ENCODE measurements around the gene AJM1. TPM values are rescaled to one million over a fixed set of nuclear protein-coding genes. Genes with fewer than 3 reads are reported as not detected.

Gene AJM1
- total RNA-seq, 1 donor from 2014 or later: not detected

DNA sequence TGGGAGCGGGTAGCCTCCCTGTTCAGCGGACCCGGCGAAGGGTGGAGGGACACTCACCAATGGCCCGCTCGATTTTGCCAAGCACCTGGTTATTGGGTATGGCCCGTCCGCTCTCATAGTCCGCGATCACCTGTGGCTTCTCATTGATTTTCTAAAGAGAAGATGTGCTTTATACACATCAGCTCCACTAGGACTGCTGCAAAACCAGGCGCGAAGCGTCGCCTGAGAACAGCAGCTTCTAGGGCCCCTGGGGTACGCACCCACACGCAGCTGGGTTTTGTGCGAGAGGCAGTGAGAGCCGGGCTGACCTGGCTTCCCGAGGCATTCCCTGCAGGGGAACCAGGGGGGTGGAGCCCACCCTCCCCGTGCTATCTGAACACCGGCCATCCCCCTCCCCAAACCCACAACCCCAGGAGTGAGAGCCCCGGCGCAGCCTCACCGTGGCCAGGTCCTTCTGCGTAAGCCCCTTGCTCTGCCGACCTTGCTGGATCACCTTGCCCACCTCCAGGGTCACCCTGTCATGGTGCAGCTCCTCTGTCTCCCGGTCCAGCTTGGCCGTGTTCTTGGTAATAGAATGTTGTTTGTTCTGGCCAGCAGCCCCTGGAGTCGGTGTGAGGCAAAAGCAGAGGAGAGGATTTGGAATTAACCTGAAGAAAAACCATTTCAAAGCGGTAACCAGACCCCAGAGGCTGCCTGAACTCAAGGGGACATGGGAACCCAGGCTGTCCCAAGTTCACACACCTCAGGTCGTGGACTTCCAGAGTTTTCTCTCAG lies 20.8 kb downstream of the AJM1 start:
- Histone ChIP-seq H3K4me1 (peaks cover 10% of the 10 kb centered on the region), H2AFZ (replicated peaks) (no peak overlapping the region), H3K9me3 (ENCODE audit: low read depth) (peaks cover 7% of the 10 kb centered on the region), H3K4me3 (no peak overlapping the region), H3K79me2 (ENCODE audit: low read depth) (peaks cover 36% of the 10 kb centered on the region), H4K20me1 (ENCODE audit: low read depth) (peaks cover 35% of the 10 kb centered on the region), H3K4me2 (no peak overlapping the region), H3K27ac (no peak overlapping the region), H3K27me3 (no peaks in the 10 kb centered on the region), H3K9ac (no peak overlapping the region), H3K36me3 (no peaks in the 10 kb centered on the region), H3F3A (ENCODE audit: low read depth) (peaks cover 4% of the 10 kb centered on the region)
- no peak for TF ChIP-seq EZH2phosphoT487 (IDR thresholded peaks at IDR 0.05)
- no peak overlapping the region for H3K27ac Mint-ChIP-seq
- no peak overlapping the region for H3K4me3 Mint-ChIP-seq
- peaks cover 3% of the 10 kb centered on the region for H3K27me3 Mint-ChIP-seq (ENCODE audit: insufficient read depth, low read depth)
- H3K9me3 Mint-ChIP-seq: peaks cover 7% of the 10 kb centered on the region
- peaks cover 7% of the 10 kb centered on the region for H3K4me1 Mint-ChIP-seq
- DNase-seq (ENCODE audit: low spot score): no peak
- H3K36me3 Mint-ChIP-seq: peaks cover 17% of the 10 kb centered on the region

DNA sequence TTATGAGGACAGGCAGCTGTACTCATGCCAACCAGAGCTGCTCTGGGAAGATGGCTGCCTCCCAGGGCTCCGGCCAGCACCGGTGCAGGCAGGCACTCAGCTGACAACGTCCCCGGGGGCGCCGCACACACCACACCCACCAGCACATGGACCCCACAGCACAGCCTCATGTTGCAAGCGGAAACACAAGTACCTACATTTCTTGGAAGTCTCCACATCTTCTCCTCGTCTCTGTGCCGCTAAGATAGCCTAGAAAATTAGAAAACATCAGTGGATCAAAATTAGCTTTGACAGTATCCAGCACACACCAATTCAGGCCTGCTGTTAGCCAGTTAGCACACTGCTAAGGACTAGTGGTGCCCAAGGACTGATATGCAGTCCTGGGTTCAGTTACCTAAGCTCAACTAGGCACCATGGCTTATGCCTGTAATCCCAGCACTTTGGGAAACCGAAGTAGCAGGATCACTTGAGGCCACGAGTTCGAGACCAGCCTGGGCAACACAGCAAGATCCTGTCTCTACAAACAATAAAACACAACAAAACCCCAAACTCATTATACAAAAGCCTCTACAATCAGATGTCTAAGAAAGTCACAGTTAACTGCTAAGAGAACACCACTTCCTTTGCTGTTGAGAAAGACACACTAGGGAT lies 21.5 kb downstream of the AJM1 start:
- Histone ChIP-seq H3K4me3 (no peak overlapping the region), H3K4me1 (peaks cover 10% of the 10 kb centered on the region), H2AFZ (replicated peaks) (no peak overlapping the region), H4K20me1 (ENCODE audit: low read depth) (peaks cover 35% of the 10 kb centered on the region), H3K27ac (no peak overlapping the region), H3K79me2 (ENCODE audit: low read depth) (peaks cover 36% of the 10 kb centered on the region), H3K4me2 (no peak overlapping the region), H3K9me3 (ENCODE audit: low read depth) (peaks cover 7% of the 10 kb centered on the region), H3K27me3 (no peaks in the 10 kb centered on the region), H3F3A (ENCODE audit: low read depth) (peaks cover 4% of the 10 kb centered on the region), H3K36me3 (no peaks in the 10 kb centered on the region), H3K9ac (no peak overlapping the region)
- H3K27me3 Mint-ChIP-seq (ENCODE audit: insufficient read depth, low read depth): peaks cover 3% of the 10 kb centered on the region
- no peak overlapping the region for H3K27ac Mint-ChIP-seq
- peaks cover 7% of the 10 kb centered on the region for H3K4me1 Mint-ChIP-seq
- H3K4me3 Mint-ChIP-seq: peak overlapping the region; percentile 14
- no peak for DNase-seq (ENCODE audit: low spot score)
- H3K36me3 Mint-ChIP-seq: peaks cover 20% of the 10 kb centered on the region
- TF ChIP-seq EZH2phosphoT487 (IDR thresholded peaks at IDR 0.05) (no peak), EZH2 (IDR thresholded peaks at IDR 0.05) (no peak)
- TF ChIP-seq, protein P1, sequence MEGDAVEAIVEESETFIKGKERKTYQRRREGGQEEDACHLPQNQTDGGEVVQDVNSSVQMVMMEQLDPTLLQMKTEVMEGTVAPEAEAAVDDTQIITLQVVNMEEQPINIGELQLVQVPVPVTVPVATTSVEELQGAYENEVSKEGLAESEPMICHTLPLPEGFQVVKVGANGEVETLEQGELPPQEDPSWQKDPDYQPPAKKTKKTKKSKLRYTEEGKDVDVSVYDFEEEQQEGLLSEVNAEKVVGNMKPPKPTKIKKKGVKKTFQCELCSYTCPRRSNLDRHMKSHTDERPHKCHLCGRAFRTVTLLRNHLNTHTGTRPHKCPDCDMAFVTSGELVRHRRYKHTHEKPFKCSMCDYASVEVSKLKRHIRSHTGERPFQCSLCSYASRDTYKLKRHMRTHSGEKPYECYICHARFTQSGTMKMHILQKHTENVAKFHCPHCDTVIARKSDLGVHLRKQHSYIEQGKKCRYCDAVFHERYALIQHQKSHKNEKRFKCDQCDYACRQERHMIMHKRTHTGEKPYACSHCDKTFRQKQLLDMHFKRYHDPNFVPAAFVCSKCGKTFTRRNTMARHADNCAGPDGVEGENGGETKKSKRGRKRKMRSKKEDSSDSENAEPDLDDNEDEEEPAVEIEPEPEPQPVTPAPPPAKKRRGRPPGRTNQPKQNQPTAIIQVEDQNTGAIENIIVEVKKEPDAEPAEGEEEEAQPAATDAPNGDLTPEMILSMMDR (IDR thresholded peaks at IDR 0.05): no peak
- H3K9me3 Mint-ChIP-seq: peaks cover 11% of the 10 kb centered on the region

DNA sequence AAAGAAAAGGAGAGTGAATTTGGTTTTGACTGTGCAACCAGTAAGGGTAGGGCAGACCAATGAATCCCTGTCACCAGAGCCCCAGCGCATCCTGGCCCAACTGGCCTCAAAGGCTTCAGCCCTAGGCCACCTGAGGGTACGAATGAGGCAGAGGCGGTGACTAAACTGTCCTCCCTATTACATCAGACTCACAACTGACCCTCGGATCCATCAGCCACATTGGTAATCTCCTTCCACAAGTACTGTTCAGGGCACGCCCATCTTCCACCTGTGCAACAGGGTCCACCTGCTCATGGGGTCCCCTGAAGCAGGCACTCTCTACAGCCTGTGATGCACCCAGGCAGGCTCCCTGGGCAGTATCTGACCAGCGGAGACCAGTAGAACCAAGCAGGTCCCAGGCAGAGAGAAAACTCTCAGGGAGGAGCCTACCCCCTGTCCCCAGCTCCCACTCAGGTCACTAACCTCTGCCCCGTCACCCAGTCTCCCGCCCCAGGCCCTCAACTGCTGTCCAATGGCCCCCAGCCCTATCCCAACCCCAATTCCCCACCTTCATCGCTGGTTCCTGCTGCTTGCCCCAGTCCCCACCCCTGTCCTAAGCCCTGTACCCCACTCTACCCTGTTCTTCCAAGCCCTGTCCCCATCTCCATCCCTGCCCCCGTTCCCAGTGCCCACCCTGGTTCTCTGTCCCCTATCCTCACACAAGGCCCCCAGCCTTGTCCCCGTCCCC lies 22.9 kb downstream of the AJM1 start:
- Mint-ChIP-seq H3K27ac (no peak overlapping the region), H3K4me1 (peaks cover 7% of the 10 kb centered on the region)

More for the DNA sequence above, 22.9 kb downstream of the AJM1 start:
- H3F3A ChIP-seq (ENCODE audit: low read depth): peaks cover 4% of the 10 kb centered on the region
- H3K9me3 ChIP-seq (ENCODE audit: low read depth): peaks cover 7% of the 10 kb centered on the region
- no peaks in the 10 kb centered on the region for H3K27me3 ChIP-seq
- peaks cover 36% of the 10 kb centered on the region for H3K79me2 ChIP-seq (ENCODE audit: low read depth)
- Mint-ChIP-seq H3K4me3 (peak overlapping the region; percentile 85), H3K36me3 (peaks cover 25% of the 10 kb centered on the region), H3K9me3 (peaks cover 16% of the 10 kb centered on the region), H3K27me3 (ENCODE audit: insufficient read depth, low read depth) (peaks cover 3% of the 10 kb centered on the region)
- TF ChIP-seq EZH2phosphoT487 (IDR thresholded peaks at IDR 0.05) (no peak), EZH2 (IDR thresholded peaks at IDR 0.05) (no peak)
- TF ChIP-seq, protein P1 (IDR thresholded peaks at IDR 0.05): no peak
- H3K4me3 ChIP-seq: peak overlapping the region; percentile 89
- H3K4me2 ChIP-seq: peak overlapping the region; percentile 98
- H3K27ac ChIP-seq: no peak overlapping the region
- peaks cover 35% of the 10 kb centered on the region for H4K20me1 ChIP-seq (ENCODE audit: low read depth)
- H3K9ac ChIP-seq: peak overlapping the region; percentile 93
- no peak overlapping the region for H2AFZ ChIP-seq (replicated peaks)
- DNase-seq (ENCODE audit: low spot score): no peak
- no peaks in the 10 kb centered on the region for H3K36me3 ChIP-seq
- peaks cover 10% of the 10 kb centered on the region for H3K4me1 ChIP-seq
